Activated naive CD8-positive, alpha-beta T cell (primary cell): ENCODE results near the gene EFCAB13.
"Not testable (repeated sequence)": the region's sequence is repeated elsewhere in the genome, so short reads cannot be mapped to it uniquely, and the experiment has no call there.

ENCODE experiments used
- H3K27ac Mint-ChIP-seq: one replicate; pipeline ENCODE4 v1.8.0; 2021; ENCODE audit warnings: mixed read lengths
- H3K27me3 Mint-ChIP-seq: one replicate; pipeline ENCODE4 v1.8.0; 2021; ENCODE audit warnings: mixed read lengths
- H3K36me3 Mint-ChIP-seq: one replicate; pipeline ENCODE4 v1.8.0; 2021; ENCODE audit warnings: mixed read lengths
- H3K4me1 Mint-ChIP-seq: one replicate; pipeline ENCODE4 v1.8.0; 2021; ENCODE audit warnings: low read depth, mixed read lengths
- H3K4me3 Mint-ChIP-seq: one replicate; pipeline ENCODE4 v1.8.0; 2021; ENCODE audit warnings: mild to moderate bottlenecking, mixed read lengths
- H3K9me3 Mint-ChIP-seq: one replicate; pipeline ENCODE4 v1.8.0; 2021; ENCODE audit warnings: low read depth, mixed read lengths

EFCAB13 gene

GRCh38 chr17:47413872-47414271, 90.1 kb downstream of the EFCAB13 start:
- no peaks in the 10 kb centered on the region for H3K9me3 Mint-ChIP-seq
- H3K4me1 Mint-ChIP-seq: no peaks in the 10 kb centered on the region
- H3K4me3 Mint-ChIP-seq: no peak overlapping the region
- no peaks in the 10 kb centered on the region for H3K27me3 Mint-ChIP-seq
- peaks cover 16% of the 10 kb centered on the region for H3K36me3 Mint-ChIP-seq
- no peak overlapping the region for H3K27ac Mint-ChIP-seq

DNA sequence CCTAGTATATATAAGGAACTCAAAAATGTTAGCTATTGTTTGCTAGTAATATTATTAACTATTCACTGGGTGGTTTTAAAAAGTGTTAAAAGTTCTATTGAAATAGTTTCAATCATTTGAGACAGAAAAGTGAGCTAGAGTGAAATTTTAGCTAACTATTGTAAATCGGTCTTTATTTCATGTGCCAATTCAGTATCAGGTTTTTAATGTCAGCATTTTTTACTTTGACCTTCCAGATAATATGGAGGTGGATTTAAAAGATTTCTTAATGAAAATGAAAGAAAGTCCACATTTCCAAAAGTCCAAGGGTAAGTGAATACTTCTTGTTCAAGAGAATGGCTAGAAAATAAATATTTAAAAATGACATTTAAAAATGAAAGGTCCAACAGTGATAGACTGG, 90.9 kb downstream of the EFCAB13 start:
- Mint-ChIP-seq H3K27ac (no peak overlapping the region), H3K4me1 (no peaks in the 10 kb centered on the region), H3K4me3 (no peak overlapping the region), H3K27me3 (no peaks in the 10 kb centered on the region), H3K9me3 (no peaks in the 10 kb centered on the region), H3K36me3 (peaks cover 13% of the 10 kb centered on the region)

DNA sequence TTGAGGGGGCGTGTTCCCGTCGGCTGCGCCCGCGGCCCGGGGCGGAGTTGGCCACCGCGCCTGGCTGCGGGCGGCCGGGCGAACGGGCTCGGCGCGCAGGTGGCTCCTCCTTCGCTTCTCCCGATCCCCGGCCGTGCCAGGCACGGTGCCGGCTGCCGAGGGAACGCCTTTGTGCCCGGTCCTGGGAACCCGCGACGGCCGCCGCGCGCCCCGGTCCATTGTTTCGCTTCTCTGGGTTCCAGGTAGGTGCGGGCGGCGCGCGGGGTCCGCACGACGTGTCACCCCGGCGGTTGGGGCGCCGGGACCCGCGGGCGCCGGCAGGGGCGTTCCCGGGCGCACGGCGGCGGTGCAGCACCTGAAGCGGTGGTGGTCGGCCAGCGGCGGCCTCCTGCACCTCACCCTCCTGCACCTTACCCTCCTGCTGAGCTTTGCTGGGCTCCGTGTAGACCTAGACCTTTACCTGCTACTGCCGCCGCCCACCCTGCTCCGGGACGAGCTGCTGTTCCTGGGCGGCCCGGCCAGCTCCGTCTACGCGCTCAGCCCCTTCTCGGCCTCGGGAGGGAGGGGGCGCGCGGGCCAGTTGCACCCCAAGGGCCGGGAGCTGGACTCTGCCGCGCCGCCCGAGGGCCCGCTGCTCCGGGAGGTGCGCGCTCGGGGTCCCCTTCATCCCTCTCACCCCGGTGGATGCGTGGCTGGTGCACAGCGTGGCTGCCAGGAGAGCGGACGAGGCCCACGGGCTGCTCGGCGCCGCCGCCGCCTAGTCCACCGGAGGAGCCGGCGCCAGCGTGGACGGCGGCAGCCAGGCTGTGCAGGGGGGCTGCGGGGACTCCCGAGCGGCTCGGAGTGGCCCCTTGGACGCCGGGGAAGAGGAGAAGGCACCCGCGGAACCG, 99.9 kb downstream of the EFCAB13 start:
- H3K4me3 Mint-ChIP-seq: peak overlapping the region; percentile 79

GRCh38 chr17:47425233-47425632, 101.5 kb downstream of the EFCAB13 start:
- H3K27me3 Mint-ChIP-seq: peaks cover 11% of the 10 kb centered on the region
- not testable (repeated sequence) for H3K27ac Mint-ChIP-seq, H3K9me3 Mint-ChIP-seq, H3K4me3 Mint-ChIP-seq, H3K4me1 Mint-ChIP-seq
- H3K36me3 Mint-ChIP-seq: peaks cover 22% of the 10 kb centered on the region

More for the DNA sequence above, 99.9 kb downstream of the EFCAB13 start:
- peaks cover 11% of the 10 kb centered on the region for H3K27me3 Mint-ChIP-seq
- H3K4me1 Mint-ChIP-seq: peaks cover 10% of the 10 kb centered on the region
- H3K27ac Mint-ChIP-seq: no peak overlapping the region
- no peaks in the 10 kb centered on the region for H3K9me3 Mint-ChIP-seq
- peaks cover 22% of the 10 kb centered on the region for H3K36me3 Mint-ChIP-seq

GRCh38 chr17:47425887-47426635, 102.3 kb downstream of the EFCAB13 start:
- Mint-ChIP-seq H3K36me3 (peaks cover 22% of the 10 kb centered on the region), H3K27me3 (peaks cover 11% of the 10 kb centered on the region)
- H3K9me3 Mint-ChIP-seq, H3K27ac Mint-ChIP-seq, H3K4me1 Mint-ChIP-seq, H3K4me3 Mint-ChIP-seq: not testable (repeated sequence)

DNA sequence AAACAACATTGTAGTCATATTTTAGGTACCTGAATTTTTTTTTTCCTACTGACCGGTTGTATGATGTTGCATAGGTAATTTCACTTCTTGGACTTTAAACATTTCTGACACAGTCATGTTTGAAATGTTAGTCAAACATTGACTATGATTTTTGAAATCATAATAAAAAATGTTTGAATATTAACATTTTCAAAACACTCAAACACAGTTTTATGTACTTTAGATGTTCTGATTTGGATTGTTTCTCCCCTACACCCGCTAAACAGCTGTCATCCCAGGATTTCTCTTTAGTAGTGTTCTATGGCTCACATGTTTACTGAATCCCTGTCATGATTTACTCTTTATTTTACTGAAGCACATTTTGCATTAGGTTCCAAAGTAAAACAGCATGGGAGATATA, 104.2 kb downstream of the EFCAB13 start:
- Mint-ChIP-seq H3K9me3 (no peaks in the 10 kb centered on the region), H3K36me3 (peaks cover 23% of the 10 kb centered on the region), H3K4me3 (no peak overlapping the region), H3K27ac (no peak overlapping the region), H3K4me1 (peaks cover 6% of the 10 kb centered on the region), H3K27me3 (peaks cover 9% of the 10 kb centered on the region)

GRCh38 chr17:47432240-47432639, 108.5 kb downstream of the EFCAB13 start:
- not testable (repeated sequence) for H3K27me3 Mint-ChIP-seq, H3K27ac Mint-ChIP-seq, H3K4me3 Mint-ChIP-seq, H3K4me1 Mint-ChIP-seq
- peaks cover 17% of the 10 kb centered on the region for H3K9me3 Mint-ChIP-seq
- peaks cover 27% of the 10 kb centered on the region for H3K36me3 Mint-ChIP-seq

DNA sequence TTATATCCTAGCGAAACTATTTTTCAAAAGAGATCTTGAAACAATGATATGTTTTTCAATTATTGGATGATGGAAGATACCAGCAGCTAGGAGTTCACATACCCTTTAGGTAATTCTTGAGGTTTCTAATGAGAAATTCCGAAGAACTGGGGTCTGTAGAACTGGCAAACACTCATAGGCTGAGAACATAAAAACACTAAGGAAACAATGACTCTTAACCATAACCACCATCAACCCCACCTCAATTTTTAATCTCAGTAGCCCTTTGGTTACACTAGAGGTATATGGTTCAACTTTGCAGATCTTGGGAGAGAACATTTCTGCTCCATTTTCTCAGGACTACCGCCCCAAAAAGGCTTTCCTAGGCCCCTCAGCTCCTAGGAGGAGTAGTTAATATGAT, 141.4 kb downstream of the EFCAB13 start:
- Mint-ChIP-seq H3K36me3 (no peaks in the 10 kb centered on the region), H3K27ac (peak overlapping the region; percentile 28), H3K9me3 (no peaks in the 10 kb centered on the region), H3K27me3 (no peaks in the 10 kb centered on the region), H3K4me1 (no peaks in the 10 kb centered on the region), H3K4me3 (no peak overlapping the region)

DNA sequence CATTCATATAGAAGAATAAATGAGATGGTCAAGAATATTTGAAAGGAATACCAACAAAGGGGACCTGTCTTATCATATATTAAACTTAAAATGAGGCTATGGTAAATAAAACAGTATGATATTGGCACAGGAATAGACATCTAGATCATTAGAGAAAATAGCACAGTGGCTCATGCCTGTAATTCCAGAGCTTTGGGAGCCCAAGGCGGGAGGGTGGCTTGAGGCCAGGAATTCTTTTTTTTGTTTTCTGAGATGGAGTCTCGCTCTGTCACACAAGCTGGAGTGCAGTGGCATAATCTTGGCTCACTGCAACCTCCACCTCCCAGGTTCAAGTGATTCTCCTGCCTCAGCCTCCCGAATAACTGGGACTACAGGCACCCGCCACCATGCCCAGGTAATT, 143.2 kb downstream of the EFCAB13 start:
- H3K27me3 Mint-ChIP-seq, H3K36me3 Mint-ChIP-seq, H3K27ac Mint-ChIP-seq, H3K4me3 Mint-ChIP-seq, H3K4me1 Mint-ChIP-seq, H3K9me3 Mint-ChIP-seq: not testable (repeated sequence)

DNA sequence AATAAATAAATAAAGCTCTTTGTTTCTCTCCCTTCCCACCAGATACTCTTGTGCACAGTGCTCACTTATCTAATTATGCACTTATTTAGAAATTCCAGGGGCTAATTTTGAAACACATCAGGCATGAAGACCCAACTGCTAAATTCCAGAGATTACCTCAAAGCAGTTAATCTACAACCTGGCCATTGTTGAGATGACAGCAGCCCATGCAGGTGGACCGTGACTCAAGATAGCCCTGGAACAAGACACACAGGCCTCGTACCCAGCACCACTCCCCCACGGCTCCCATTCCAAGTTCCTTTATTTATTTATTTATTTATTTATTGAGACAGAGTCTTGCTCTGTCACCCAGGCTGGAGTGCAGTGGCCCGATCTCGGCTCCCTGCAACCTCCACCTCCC, 147.1 kb downstream of the EFCAB13 start:
- Mint-ChIP-seq H3K27me3 (no peaks in the 10 kb centered on the region), H3K4me1 (no peaks in the 10 kb centered on the region), H3K36me3 (peaks cover 2% of the 10 kb centered on the region), H3K9me3 (no peaks in the 10 kb centered on the region), H3K4me3 (no peak overlapping the region), H3K27ac (no peak overlapping the region)

- not testable (repeated sequence) for H3K9me3 Mint-ChIP-seq, H3K36me3 Mint-ChIP-seq, H3K4me3 Mint-ChIP-seq, H3K27ac Mint-ChIP-seq, H3K4me1 Mint-ChIP-seq, H3K27me3 Mint-ChIP-seq
These were observed 148.3 kb downstream of the EFCAB13 start for GRCh38 chr17:47472073-47472472.
